ENCODE measurements around the gene LRBA.

Gene LRBA

DNA sequence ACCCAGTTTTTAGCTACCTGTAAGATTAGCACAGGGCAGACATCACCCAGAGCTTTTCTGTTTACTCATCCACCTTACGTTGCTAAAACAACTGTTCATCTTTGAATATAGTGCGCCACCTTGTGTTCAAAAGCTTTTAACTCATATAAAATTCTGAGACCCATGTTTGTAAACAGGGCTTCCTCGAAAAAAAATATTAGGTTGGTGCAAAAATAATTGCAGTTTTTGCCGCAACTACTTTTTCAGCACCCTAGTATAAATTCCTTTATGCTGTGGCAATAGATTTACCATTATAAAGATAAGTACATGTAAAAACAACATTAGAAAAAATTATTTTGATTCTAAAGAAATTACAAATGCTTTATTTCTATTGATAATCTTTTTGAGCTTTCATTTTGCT is 147.9 kb downstream of the LRBA start:
- DNase-seq: no peak

DNA sequence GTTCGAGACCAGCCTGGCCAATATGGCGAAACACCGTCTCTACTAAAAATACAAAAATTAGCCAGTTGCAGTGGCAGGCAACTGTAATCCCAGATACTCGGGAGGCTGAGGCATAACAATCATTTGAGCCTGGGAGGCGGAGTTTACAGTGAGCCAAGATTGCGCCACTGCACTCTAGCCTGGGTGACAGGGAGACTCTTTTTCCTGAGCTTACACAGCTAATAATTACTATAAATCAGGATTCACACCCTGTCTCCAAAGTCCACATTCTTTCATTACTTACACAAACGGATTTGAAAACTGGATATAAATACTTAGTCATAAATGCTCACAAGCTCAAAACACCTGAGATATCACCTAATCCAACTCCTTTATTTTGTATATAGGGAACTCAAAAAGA is 151.6 kb downstream of the LRBA start:
- DNase-seq: no peak

DNA sequence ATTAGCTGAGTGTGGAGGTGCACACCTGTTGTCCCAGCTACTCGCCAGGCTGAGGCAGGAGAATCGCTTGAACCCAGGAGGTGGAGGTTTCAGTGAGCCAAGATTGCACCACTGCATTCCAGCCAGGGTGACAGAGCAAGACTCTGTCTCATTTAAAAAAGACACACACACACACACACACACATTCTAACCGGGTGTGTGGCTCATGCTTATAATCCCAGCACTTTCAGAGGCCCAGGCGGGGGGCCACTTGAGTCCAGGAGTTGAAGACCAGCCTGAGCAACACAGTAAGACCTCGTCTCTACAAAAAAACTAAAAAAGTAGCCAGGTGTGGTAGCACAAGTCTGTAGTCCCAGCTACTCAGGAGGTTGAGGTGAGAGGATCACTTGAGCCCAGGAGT is 152.3 kb downstream of the LRBA start:
- no peak for DNase-seq

DNA sequence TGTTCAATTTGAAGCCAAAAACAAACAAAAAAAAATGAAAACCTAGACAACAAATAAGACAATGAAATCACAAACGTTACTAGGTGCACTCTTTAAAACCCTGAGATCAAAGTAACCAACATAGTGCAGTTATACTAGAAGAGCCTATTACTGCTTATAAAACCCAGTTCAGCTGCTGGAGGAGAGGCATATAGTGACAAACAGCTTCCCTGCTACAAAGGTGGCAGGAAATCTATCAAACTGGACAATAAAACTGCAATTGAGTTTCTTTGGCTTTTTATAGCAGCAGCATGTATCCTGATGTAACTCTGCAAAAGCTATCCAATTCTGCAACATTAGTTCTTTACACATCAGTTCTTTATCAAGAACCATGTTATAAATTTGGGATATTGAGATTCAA is 155.6 kb downstream of the LRBA start:
- no peak for DNase-seq

DNA sequence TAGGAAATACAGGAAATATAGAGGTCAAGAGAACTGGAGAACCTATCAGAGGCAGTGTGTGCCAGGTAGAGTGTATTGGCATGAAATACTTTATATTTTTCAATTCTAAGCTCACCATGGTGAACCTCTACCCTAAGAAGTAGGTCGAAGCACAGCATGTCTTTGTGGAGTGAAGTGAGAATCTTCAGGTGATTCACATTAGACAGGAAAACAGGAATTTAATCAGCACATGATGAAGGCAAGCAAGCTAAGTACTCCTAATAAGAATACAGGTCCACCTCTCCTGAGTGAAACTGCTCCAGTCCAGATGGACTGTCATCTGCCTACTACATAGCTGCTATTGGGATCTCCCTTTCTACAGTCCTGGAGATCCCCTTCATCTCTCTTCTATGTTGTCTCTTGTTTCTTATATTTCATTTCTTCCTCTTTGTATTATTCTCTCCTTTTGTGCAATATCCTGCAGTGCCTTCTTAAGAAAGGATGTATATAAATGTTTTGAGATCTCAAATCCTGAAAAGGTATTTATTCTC is 159.0 kb downstream of the LRBA start:
- DNase-seq: no peak

DNA sequence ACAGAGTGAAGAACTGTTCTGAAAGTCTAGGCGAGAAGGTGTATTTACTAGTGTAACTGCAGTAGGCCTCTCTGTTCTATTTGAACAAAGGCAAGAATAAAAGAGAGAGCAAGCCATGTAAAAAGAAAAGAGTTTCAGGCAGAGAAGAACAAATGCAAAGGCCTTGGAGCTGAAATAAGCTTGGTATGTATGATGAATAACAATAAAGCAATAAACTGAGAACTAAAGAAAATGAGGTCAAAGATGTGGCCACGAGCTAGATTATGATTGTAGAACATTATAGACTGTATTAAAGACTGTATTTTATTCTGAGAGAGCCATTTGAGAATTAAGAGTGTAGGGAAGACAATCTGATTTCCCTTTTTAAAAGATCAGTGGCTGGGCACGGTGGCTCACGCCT is 160.5 kb downstream of the LRBA start:
- no peak for DNase-seq

DNA sequence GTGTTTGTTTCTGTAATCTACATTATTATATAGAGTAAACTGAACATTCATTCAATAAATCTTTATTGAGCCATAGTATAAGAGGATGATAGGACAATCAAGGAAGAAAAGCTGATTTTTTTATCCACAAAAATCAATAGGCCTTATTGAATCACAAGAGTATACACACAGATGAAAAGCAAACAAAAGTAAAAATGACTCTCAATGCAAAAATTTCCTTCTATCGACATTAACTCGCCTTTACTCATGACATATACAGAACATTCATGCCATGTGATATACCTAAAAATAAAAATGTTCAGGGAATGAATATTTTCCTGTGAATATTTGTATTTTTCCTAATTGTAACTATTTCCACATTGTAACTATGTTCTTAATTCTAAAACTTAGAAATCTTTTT is 161.2 kb downstream of the LRBA start:
- DNase-seq: no peak

DNA sequence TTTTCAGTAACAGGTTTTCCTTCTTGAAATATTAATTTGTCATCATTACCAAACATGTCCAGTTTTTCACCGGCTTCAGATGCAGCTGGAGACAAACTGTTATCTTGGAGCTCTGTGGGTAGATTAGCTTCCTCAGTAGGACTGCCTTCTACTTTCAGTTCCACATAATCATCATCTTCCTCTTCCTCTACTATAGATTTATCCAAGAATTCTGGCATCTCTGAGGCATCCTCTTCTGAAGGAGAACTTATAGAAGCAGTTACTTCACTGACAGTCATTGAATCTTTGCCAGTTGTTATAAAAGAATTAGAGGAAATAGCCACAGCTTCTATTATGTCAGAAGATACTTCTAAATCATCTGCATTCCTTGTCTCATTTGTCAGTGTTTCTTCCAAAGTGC is 162.9 kb downstream of the LRBA start:
- no peak for DNase-seq

DNA sequence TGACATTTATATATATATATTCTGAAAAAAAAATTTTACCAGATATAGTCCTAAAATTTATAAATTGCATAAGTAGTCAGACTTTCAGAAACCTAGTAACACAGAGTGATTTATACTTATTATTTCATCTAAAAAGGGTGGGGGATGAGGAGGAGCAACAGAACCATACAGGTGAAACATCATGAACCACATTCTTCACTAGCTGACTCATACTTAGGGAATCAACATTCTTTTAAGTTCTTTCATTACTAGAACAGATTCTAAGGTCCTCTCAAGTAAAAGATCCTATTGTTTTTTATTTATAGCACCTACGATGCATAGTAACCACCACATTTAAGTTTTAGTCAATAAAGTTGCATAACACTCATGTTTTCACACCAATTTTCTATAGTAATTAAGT is 166.1 kb downstream of the LRBA start:
- no peak for DNase-seq

DNA sequence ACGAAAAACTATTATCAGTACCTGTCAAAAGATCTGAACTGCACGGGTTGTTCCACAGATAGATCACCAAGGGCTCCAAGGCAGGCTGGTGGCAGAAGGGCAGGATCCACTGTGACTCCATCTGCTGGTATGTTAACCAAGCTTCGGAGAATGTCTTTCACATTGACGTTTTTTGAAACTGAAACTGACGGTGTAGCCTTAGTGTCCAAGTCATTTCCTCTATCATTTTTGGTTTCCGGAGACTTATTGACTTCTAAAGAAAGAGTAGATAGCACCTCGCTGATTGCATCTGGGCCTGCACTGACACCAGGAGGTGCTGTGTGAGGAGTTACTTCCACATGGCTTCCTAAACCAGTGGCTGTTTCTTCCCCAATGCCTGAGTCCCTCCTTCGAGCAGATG is 186.9 kb downstream of the LRBA start:
- DNase-seq: peak; percentile 17 to 25

DNA sequence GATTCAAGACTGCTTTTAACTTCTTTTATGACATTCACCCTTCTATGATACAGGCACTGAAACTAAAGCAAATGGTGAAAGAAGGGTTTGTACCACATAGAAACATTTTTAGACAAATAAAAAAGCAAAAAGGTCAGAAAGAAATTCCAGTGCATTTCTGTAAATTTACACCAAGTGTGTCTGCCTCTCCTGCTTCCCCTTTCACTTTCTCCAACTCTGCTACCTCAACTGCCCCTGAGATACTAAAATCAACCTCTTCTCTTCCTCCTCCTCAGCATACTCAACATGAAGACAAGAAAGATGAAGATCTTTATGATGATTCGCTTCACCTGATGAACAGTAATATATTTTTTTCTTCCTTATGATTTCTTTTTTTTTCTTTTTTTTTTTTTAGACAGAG is 187.9 kb downstream of the LRBA start:
- no peak for DNase-seq

DNA sequence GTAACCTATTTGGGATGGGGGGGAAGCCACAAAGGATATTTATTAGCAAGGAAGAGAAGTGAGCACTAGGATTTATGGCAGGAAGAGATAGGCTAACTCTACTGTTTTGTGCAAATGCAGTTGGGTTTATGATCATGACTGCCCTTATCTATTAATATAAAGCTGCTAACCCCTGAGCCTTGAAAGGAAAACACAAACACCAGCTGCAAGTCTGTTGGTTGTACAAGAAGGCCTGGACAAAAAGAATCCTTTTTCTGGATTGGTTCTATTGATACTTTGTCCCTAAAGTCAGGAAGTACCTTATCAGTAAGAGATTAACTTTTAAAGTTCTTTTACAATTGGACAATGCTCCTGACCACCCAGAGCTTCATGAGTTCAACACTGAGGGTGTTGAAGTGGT is 188.8 kb downstream of the LRBA start:
- no peak for DNase-seq

DNA sequence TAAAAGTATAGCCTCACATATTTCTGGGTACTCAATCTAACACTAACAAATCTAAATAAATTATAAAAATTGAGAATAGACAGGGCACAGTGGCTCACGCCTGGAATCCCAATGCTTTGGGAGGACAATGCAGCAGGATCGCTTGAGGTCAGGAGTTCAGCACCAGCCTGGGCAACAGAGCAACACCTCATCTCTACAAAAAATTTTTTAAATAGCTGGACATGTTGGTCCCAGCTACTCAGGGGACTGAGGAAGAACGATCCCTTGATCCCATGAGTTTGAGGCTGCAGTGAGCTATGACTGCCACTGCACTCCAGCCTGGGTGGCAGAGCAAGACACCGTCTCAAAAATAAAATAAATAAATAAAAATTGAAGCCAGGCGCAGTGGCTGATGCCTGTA is 192.7 kb downstream of the LRBA start:
- DNase-seq: no peak

DNA sequence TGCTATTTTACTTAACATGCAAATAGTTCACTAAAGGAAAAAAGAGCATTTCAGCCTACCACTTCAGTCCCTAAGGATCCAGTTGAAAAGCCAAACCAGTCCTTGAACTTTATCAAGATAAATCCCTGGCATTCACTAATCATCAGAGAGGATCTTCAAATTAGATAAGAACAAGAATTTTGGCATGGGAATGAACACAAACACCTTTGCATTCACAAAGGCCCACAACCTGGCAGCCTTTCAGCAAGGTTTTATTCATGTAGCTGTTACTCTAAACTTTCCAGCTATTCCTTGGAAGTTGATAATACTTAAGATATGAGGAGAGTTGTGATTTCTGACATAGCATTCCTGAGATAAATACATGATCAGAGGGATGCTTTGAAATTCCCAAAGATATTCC is 193.4 kb downstream of the LRBA start:
- no peak for DNase-seq

DNA sequence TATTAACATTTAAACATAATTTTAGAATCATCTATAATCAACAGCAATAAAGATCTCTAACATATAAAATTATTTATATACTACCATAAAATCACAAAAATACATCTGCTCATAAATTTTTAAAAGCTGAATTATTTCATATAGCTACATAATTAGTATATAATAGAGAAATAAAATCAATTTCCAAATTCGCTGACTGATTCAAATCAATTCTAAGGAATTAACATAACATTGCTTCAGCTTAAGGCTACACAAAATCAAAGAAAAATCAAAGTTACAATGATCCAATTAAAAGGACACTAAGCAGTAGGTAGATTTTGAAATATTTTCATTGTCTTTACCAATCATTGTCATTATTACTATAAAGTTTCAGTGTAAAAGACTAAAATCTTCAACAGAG is 194.7 kb downstream of the LRBA start:
- no peak for DNase-seq

DNA sequence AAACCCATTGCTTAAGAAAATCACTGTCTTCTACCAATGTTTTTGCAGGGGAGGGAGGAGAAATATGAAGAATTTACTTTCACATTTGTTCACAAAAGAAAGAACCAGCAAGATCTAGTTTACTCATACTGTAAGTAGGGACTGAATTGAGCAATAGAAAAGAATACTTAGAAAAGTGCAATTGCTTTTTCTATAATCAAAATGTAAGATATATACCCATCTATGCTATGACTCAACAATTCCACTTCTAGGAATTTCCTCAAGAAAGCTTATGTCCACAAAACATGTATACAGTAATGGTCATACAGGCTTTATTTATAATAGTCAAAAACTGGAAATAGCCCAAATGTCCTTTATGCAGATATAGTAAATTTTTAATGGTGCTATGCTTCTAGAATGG is 196.4 kb downstream of the LRBA start:
- no peak for DNase-seq

DNA sequence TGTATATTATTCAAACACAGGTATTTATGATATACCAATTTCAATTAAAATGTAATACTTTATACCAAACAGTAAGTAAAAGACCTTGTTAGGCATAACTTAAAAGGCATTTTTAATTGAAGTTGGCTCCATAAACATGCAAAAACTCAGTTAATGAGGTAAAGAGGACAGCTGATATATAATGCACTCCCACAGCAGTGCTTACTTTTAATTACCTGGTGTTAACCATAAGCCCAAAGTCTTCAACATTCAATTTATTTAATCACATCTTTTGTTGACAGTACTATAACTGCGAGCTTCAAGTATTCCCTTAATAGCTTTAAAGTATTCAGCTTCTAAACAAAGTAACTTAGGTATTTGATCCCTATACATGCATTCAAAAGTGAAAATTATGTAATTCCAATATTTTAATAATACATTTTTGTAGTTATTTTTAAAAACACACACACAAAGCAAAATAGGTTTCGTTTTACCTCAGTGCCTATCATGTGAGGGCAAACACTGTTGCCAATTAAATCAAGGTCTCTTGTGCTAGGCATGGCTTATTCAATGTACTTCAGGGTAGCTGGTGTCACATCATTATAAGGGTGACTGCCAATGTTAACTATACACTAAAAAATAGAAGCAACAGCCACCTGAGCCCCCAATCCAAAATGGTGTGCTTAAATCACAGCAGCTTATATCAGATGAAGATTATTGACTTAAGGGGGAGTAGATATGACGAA is 197.1 kb downstream of the LRBA start:
- DNase-seq: no peak

DNA sequence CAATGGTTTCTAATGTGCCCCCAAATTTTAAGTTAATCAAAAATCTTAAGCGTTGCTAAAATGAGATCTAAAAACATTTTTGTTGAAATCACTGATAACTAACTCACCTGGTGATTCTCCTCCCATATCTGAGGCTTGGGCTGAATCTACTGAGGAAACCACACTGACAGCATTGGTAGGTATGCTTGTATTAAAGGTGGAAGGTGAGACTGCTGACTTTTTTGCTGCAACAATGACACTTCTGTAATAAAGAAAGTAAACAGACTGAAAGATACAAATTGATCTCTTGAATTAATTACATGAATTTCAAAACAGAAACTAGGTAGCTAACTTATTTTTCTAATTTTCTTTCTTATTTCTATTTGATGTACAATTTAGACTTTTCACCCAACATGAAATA is 198.1 kb downstream of the LRBA start:
- no peak for DNase-seq

DNA sequence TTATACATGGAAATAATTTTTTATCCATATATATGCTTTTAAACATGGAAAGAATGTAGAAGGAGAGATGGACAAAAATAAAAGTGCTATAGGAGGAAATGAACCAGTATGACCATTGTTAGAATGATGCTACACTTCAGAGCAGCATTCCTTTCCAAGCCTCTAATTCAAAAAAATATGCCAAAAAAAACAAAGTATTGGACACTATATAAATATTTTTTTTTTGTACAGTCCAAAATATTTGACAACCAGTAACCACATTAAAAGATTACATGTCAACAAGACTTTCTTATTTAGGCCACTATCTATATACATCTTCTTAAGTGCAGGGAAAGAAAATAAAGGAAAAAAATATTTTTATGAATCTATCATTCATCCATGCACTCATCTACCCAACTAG is 198.6 kb downstream of the LRBA start:
- no peak for DNase-seq

DNA sequence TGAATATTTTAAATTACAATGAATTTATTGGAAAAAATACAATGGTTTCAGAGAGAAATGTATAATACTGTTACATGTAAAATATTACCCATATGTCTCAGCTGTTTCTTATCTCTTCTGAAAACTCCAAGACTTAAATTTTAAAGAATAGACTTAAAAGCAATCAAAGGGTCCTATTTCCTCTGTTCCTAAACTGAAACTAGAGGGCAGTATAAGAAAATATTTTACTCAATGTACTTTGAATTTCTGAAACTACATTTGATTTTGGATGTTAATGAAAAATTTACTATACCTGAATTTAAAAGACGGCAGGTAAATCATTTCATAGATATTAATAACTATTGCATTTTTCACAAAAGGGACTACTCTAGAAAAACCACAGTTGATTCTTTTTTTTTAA is 200.2 kb downstream of the LRBA start:
- no peak for DNase-seq

DNA sequence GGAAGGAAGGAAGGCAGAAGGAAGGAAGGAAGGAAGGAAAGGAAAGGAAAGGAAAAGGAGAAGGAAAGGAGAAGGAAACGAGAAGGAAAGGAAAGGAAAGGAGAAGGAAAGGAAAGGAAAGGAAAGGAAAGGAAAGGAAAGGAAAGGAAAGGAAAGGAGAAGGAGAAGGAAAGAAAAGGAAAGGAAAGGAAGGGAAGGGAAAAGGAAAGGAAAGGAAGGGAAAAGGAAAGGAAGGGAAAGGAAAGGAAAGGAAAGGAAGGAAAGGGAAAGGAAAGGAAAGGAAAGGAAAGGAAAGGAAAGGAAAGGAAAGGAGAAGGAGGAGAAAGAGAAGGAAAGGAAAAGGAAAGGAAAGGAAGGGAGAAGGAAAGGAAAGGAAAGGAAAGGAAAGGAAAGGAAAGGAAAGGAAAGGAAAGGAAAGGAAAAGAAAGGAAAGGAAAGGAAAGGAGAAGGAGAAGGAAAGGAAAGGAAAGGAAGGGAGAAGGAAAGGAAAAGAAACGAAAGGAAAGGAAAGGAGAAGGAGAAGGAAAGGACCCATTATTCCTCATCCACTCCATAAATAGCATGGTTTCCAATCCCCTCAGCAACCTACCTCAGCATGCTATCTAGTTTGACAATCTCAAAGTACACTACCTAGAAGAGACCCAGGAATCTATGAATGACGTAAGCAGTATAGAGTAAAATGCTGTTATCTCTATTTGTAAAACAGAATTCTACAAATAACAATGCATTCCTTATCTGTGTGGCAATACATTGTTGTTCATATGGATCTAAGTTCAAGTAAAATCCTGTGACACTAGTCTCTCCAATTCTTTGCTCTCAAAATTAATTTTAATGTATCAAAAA is 209.7 kb downstream of the LRBA start:
- DNase-seq: no peak

DNA sequence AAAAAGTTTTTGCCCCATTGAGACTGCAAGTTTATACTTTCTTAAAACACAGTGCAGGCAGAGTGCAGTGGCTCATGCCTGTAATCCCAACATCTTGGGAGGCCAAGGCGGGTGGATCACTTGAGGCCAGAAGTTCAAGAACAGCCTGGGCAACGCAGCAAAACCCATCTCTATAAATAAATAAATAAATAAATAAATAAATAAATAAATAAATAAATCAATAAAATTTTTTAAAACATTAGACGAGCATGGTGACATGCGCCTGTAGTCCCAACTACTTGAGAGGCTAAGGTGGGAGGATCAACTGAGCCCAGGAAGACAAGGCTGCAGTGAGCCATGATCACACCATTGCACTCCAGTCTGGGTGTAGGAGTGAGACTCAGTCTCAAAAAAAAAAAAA is 213.3 kb downstream of the LRBA start:
- no peak for DNase-seq

DNA sequence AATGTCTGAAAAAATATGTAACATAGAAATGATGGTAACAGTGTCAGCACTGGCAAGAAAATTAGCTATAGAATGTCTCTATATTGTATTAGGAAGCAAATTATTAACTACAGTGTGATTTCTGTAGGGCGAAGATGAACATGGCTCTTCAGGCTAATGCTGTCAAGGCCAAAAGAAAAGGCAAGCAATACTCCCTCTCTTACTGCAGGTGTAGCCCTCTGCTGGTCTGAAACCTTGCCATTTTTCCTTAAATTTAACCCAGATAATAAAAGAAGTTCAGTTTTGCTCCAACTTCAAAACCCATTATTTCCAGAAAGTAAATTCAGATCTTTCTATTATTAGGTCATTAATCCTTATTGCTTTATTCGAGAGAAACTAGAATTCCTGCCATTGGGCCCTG is 215.9 kb downstream of the LRBA start:
- DNase-seq: no peak

DNA sequence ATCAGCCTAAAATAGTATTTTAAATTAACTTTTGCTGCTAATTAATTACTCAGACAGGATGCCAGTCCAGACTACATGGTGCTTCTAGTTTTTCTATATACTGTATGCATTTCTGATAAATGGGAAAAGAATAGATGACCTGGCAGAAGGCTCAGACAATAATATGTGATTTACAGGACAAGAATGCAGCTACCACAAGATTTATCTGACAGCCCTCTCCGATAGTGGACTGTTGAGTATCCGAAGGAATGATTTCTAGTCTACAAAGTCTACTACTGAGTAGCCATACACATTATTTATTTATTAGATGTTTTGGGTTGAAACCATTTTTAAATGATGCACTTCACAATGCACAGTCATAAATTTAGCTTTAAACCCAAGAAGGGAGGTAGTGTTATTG is 220.4 kb downstream of the LRBA start:
- DNase-seq: no peak

DNA sequence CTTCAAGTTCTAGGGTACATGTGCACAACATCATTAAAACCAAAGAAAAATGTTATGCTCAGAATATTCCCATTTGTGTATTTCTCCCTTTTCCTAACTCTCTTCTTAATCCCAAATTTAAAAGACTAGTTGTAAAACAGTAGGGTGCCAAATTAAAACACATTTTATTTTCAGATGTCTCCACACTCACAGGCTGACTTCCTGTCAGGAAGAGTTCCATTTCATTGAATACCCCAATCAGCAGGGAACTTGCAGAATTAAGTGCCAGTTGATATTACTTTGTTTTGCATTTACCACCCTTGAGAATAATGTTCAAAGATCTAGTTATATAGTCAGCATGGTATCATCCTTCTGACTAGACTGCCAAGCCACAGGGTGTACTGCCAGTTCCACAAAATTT is 225.2 kb downstream of the LRBA start:
- DNase-seq: no peak
